HepG2 (cell line): Measurements from ENCODE around the gene ZDHHC24.

ENCODE experiments used
- CBX2 ChIP-seq, 2 experiments: fragments of 200-600 bp in 1 of 2; sonication (generic); formaldehyde crosslinking in 1 of 2; IDR thresholded peaks; 2 replicates each; pipeline versions ENCODE4 v1.7.0 to v1.8.1; 2018 to 2022; ENCODE audit warnings: low read depth in 2 of 2, low read length in 1 of 2, mild to moderate bottlenecking in 1 of 2, missing genetic modification reagents in 1 of 2
- ETS1 ChIP-seq: sonication (generic); formaldehyde crosslinking; IDR thresholded peaks from 2 replicates; pipeline ENCODE4 v1.4.0; 2020; ENCODE audit warnings: missing genetic modification reagents
- KDM4B ChIP-seq: sonication (generic); formaldehyde crosslinking; IDR thresholded peaks from 2 replicates; pipeline ENCODE4 v1.4.0; 2020; ENCODE audit warnings: missing genetic modification reagents
- MAX ChIP-seq: IDR thresholded peaks from 2 replicates; pipeline ENCODE4 v1.6.1; 2012; ENCODE audit warnings: inconsistent platforms
- PRDM4 ChIP-seq: sonication (generic); formaldehyde crosslinking; IDR thresholded peaks from 2 replicates; pipeline ENCODE4 v1.9.0; 2021; ENCODE audit warnings: missing genetic modification reagents, borderline replicate concordance
- SSRP1 ChIP-seq: IDR thresholded peaks from 2 replicates; pipeline ENCODE4 v1.6.1; 2016; ENCODE audit warnings: control low read depth
- TBP ChIP-seq: sonication (generic); formaldehyde crosslinking; IDR thresholded peaks from 2 replicates; pipeline ENCODE4 v1.5.0; 2020; ENCODE audit warnings: missing genetic modification reagents
- TGIF2 ChIP-seq: IDR thresholded peaks from 2 replicates; pipeline ENCODE4 v1.6.1; 2016; ENCODE audit warnings: control low read depth, missing compliant biosample characterization
- ZBTB39 ChIP-seq: sonication (generic); formaldehyde crosslinking; IDR thresholded peaks from 2 replicates; pipeline ENCODE4 v1.5.0; 2020; ENCODE audit warnings: missing genetic modification reagents
- ZNF333 ChIP-seq: sonication (generic); formaldehyde crosslinking; IDR thresholded peaks from 2 replicates; pipeline ENCODE4 v1.4.0; 2020; ENCODE audit warnings: mild to moderate bottlenecking, missing genetic modification reagents, borderline replicate concordance
- TF ChIP-seq, protein P1 (sequence below): sonication (generic); formaldehyde crosslinking; IDR thresholded peaks from 2 replicates; pipeline ENCODE4 v1.5.1; 2020; ENCODE audit warnings: mild to moderate bottlenecking, missing genetic modification reagents, borderline replicate concordance

DNA sequence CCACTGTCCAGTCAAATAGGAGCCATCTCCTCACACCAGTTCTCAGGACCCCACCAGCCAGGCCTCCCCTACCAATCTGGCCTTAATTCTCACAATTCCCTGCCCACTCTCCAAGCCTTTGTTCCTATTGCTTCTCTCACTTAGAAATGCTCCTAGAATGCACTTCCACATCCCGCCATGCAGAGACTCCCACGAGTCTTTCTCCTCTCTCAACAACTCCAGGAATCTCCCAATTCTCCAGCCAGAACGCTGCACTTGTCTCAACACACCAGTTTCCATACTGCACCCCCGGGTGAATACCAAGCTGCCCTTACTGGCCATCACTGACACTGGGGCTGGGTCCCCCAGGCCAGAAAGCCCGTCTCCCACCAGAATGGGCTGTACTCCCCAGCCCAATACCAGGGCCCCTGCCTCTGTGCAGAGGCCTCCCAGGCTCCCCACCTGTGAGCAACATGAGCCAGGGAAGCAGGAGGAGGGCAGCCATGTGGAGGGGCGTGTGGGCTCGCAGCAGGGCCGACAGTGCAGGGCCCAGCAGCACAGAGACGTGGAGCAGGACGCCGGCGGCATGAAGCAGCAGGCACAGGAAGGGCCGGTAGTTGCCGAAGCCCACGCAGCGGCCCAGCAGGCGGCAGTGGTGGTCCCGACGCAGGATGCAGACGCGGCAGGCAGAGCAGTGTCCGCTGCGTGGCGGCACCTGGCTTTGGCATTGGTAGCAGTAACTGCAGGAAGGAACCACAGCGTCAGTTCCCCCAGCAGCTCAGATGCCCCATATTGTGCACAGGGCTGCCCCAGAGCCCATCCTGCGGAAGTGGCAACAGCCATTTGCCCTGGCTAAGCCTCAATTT lies 2.4 kb downstream of the ZDHHC24 start:
- TF ChIP-seq TGIF2 (CRISPR knock-in tag) (no peak), CBX2 (IDR thresholded peaks at IDR 0.05; ENCODE audit: low read depth, low read length) (no peak), CBX2 (CRISPR knock-in tag; IDR thresholded peaks at IDR 0.05; ENCODE audit: low read depth) (no peak), TBP (CRISPR knock-in tag) (no peak), PRDM4 (CRISPR knock-in tag) (no peak), MAX (no peak), KDM4B (no peak), ETS1 (CRISPR knock-in tag) (no peak), ZNF333 (CRISPR knock-in tag) (no peak), ZBTB39 (CRISPR knock-in tag) (no peak), SSRP1 (CRISPR knock-in tag) (no peak)
- TF ChIP-seq, protein P1, sequence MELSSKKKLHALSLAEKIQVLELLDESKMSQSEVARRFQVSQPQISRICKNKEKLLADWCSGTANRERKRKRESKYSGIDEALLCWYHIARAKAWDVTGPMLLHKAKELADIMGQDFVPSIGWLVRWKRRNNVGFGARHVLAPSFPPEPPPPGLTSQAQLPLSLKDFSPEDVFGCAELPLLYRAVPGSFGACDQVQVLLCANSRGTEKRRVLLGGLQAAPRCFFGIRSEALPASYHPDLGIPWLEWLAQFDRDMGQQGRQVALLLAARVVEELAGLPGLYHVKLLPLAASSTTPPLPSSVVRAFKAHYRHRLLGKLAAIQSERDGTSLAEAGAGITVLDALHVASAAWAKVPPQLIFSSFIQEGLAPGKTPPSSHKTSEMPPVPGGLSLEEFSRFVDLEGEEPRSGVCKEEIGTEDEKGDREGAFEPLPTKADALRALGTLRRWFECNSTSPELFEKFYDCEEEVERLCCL (CRISPR knock-in tag): no peak
